ENCODE results near the gene AZIN2.

GRCh38 chr1:33048426-33048825 lies 32.5 kb upstream of the AZIN2 start:
- no peak for TF ChIP-seq CTCF (conservative IDR thresholded peaks at IDR 0.05)
- TF ChIP-seq EZH2 (IDR thresholded peaks at IDR 0.05; ENCODE audit: low read depth) = no peak

All from PC-9 (cell line).